Left ventricle myocardium superior (tissue), 1 donor: Measurements from ENCODE around the gene CEP63. TPM values are rescaled to one million over a fixed set of nuclear protein-coding genes. Genes with fewer than 3 reads are reported as not detected.

Experiments
- ATAC-seq: fragments of 200-7000 bp; cut with Tn5 transposase; one replicate; pipeline ENCODE4 v1.9.1; 2020; ENCODE audit warnings: mild to moderate bottlenecking, moderate library complexity
- DNase-seq: peaks from one replicate; pipeline ENCODE4 v3.0.0-alpha.2; 2020
- intact Hi-C: fragments of 100-400 bp; cut with micrococcal nuclease; formaldehyde crosslinking; loops from one replicate; pipeline ENCODE4 v1.11.0; 2022
- total RNA-seq: library from RNA; stranded (reverse); fragmentation: NEBNext Ultra II Directional; extraction: Animal tissue kit (Norgen Biotek cat#: 25700); gene quantifications from one replicate; pipeline ENCODE4 v1.2.1, GENCODE V29; 2021
- donor health status: DM: no; HTN: yes; CAD: no; lungs with severe emphysema.

The CEP63 gene
- total RNA-seq, 1 donor from 2014 or later, result 35.1 TPM

GRCh38 chr3:134601539-134602439 lies 115.9 kb downstream of the CEP63 start:
- no peak for DNase-seq
- ATAC-seq, result peak; percentile 34
- intact Hi-C loops, result loop anchor here (5.0 to 10.0 kb wide), 2 partner anchors 1296 to 1443 kb away; no protein-coding TSS in a partner anchor

GRCh38 chr3:134602440-134602814 lies 116.6 kb downstream of the CEP63 start:
- intact Hi-C loops, result loop anchor here (5.0 to 10.0 kb wide), 2 partner anchors 1295 to 1442 kb away; no protein-coding TSS in a partner anchor
- DNase-seq (no peak), ATAC-seq (peak; percentile 10)

DNA sequence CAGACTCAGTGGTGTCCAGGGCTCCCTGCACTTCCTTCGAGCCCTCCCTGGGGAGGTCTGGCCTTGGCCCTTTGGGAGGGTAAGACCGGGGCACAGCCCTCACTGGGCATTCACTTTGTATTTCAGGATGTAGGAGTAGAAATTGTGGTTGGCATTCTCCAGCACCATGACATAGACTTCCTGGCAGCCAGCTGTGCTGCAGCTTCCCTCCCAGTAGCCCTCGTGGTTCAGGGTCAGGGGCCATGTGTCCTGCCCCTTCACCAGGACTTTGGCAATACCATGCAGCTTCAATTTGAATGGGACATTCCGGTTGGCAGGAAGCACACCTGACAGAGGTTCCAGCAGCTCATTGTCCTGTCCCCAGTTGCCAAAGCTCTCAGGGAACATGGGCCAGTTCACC lies 117.6 kb downstream of the CEP63 start:
- no peak for ATAC-seq
- intact Hi-C loops, result loop anchor here (5.0 to 10.0 kb wide), 2 partner anchors 1294 to 1441 kb away; no protein-coding TSS in a partner anchor
- DNase-seq, result no peak

DNA sequence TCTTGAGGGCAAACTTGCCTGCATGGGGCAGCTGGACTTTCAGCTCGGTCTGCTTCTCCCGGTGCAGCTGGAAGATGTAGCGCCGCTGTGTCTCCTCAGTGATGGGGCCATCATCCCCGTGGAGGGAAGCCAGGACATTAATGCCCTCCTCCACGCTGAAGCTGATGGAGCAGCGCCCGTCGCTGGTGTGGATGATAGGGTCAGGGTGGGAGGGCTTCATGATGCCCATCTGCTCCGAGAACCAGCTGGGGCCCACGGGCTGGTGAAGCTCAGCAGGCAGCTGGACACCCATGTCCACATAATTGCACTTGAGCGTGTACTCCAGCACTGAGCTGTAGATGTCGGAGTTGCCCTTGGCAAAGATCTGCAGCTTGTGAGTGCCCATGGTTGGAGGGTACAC lies 118.1 kb downstream of the CEP63 start:
- no peak for DNase-seq
- intact Hi-C loops, result loop anchor here (5.0 to 10.0 kb wide), 2 partner anchors 1293 to 1441 kb away; no protein-coding TSS in a partner anchor
- no peak for ATAC-seq

GRCh38 chr3:134605556-134605955 lies 119.7 kb downstream of the CEP63 start:
- intact Hi-C loops, result loop anchor here (10.0 kb wide), 1 partner anchor 1439 kb away; no protein-coding TSS in a partner anchor
- no peak for DNase-seq
- ATAC-seq, result no peak

DNA sequence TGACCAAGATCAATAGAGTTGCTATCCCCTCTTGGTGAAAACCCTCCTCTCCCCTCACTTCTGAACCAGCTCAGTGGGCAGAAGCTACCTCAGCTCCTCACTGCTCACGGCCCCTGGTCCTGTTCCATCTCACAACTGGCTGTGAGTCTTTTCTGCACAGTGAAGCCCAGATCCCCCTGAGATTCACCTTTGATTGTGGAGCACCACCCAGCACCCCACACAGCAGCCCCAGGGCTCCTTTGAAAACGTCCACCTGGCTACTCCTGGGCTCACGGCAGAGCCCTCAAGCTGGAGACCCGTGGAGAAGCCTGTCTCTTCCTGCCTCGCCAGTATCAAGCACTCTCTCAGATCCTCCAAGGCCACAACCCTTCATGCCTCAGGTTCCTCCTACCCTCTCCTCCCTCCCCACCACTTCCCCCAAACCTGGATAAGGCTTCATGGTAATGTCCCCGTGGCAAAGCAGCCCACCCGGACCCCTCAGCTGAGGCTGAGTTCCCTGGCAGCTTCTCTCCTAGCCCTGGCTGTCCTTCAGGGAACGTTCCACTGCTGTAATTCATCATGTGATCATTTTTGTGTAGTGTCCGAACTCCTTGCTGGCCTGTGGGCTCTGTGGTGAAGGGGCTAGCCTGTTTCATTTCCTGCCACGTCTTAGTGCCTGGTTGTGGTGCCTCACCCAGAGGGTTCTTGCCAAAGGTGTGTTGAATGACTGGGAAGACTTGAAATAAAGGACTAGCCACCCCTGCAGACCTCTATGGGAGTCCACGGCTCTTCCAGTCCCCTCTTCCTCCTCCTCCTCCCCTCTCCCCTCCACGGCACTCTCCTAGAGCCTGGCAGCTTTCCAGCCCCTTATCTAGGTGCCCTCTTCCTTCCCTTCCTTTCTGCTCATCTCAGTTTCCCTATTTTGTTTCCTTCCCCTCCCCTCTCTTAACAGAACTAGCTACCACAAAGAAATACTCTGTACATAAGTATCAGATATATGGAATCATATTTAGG lies 120.5 kb downstream of the CEP63 start:
- DNase-seq (no peak), ATAC-seq (no peak)
- intact Hi-C loops, result loop anchor here (10.0 kb wide), 1 partner anchor 1438 kb away; no protein-coding TSS in a partner anchor

DNA sequence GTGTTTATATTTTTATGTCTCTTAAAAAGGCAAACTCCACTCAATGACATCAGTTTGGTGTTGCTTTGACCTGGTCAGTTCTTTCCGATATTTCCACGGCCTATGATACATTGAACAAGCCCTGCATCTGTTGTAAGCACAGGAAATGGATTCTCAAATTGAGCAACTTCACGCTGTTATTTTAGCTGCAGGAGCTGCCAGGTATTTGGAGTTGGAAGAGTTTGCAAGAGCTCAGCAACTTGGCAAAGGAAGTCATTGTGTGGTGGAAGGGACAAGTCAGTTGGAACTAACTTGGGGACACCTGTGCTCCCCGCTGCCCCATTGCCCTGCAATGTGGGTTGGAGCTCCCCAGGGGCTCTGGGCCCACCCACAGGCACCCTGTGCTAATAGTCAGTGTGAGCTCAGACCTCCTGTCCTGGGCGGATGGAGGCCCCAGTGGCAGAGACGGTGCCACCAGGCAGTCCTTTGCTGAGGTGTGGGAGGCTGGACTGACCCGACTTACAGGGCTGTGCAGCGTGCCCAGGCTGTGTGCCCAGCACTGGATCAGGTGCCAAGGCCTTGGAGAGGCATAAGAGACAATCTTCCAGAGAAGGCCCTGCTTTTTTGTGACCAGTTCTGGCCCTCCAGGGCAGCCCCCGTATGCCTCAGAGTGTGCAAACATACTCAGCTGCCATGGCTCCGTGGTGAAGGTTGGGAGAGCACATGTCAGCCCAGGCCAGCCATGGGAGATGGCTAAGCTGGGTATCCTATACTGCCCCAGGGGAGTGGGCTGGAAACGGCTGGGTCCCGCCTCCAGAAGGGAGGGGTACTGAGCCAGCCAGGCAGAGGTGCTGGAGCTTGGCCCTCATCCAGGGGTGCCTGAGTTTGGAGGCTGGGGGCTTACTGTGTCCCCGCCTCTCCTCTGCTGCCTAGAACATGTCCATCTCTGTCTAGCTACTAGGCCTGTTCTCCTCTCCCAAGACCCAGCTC lies 121.5 kb downstream of the CEP63 start:
- DNase-seq, result no peak
- intact Hi-C loops, result loop anchor here (10.0 kb wide), 1 partner anchor 1437 kb away; no protein-coding TSS in a partner anchor
- ATAC-seq, result no peak

GRCh38 chr3:134608023-134608770 lies 122.3 kb downstream of the CEP63 start:
- intact Hi-C loops, result loop anchor here (10.0 kb wide), 1 partner anchor 1437 kb away; no protein-coding TSS in a partner anchor
- no peak for DNase-seq
- no peak for ATAC-seq

DNA sequence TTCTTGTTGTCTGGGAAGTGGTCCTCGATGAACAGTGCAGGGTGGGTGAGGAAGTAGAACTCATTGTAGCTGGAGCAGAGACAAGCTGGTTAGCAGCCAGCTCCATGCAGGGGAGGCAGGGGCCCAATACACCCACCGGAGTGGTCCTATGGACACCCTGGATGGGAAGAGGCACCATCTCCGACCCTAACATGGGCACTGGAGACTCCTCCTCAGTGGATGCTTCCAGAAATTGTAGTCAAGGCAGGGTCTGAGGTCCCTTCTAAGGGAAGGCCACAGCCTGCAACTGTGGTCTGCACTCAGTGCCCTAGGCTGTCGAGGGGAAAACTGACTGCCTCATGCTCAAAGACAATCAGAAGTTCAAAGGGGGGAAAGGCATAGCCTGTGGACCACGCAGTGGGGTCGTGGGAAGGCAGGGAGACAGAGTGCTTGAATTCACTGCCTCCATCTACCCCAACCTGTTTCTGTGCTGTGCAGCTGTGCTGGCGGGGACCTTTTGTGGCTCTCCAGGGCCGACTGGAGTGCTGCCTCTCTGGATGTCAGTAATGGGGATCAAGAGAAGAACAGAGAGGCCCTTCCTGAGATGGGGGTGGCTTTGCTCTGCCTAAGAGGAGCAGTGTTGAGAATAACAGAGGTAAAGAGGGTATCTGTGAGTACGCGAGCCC lies 123.0 kb downstream of the CEP63 start:
- ATAC-seq (no peak), DNase-seq (no peak)
- intact Hi-C loops, result loop anchor here (10.0 kb wide), 1 partner anchor 1436 kb away; no protein-coding TSS in a partner anchor

GRCh38 chr3:134609821-134610431 lies 124.1 kb downstream of the CEP63 start:
- ATAC-seq (no peak), DNase-seq (no peak)
- intact Hi-C loops, result loop anchor here (10.0 kb wide), 1 partner anchor 1435 kb away; no protein-coding TSS in a partner anchor

- intact Hi-C loops, result no loop called here
- DNase-seq, result peak; percentile 59
- peak; percentile 62 for ATAC-seq
Observed at GRCh38 chr3:134610432-134611385, 124.9 kb downstream of the CEP63 start.

- ATAC-seq, result no peak
- no peak for DNase-seq
Observed at GRCh38 chr3:134611516-134611915, 125.7 kb downstream of the CEP63 start.

GRCh38 chr3:134613006-134613520 lies 127.2 kb downstream of the CEP63 start:
- ATAC-seq (no peak), DNase-seq (no peak)
- intact Hi-C loops, result no loop called here

More at GRCh38 chr3:134611516-134611915, 125.7 kb downstream of the CEP63 start:
- intact Hi-C loops, result no loop called here

- intact Hi-C loops, result no loop called here
- DNase-seq (no peak), ATAC-seq (no peak)
Observed at GRCh38 chr3:134614955-134615354, 129.1 kb downstream of the CEP63 start.

GRCh38 chr3:134615743-134616142 lies 129.9 kb downstream of the CEP63 start:
- intact Hi-C loops, result no loop called here
- no peak for ATAC-seq

More at GRCh38 chr3:134615743-134616142, 129.9 kb downstream of the CEP63 start:
- no peak for DNase-seq
